B cell (primary cell): ENCODE results near the gene PI4K2B. TPM values are rescaled to one million over a fixed set of nuclear protein-coding genes. Genes with fewer than 3 reads are reported as not detected.

ENCODE experiments used
- ATAC-seq: fragments of 200-7000 bp; cut with Tn5 transposase; one replicate; pipeline ENCODE4 v1.10.0; 2021; ENCODE audit warnings: low read depth, mild to moderate bottlenecking, moderate number of reproducible peaks, moderate library complexity
- CTCF ChIA-PET: fragments of 350-600 bp; sonication (Branson Sonifier 250); formaldehyde crosslinking; loops from one replicate; lab custom pipeline; 2021; ENCODE audit warnings: antibody characterized with exemption, inconsistent platforms; lab: Charles Lee
- POLR2A ChIA-PET: fragments of 350-600 bp; sonication (Branson Sonifier 250); formaldehyde crosslinking; loops from one replicate; lab custom pipeline; 2021; ENCODE audit warnings: antibody characterized with exemption; lab: Charles Lee
- DNase-seq: peaks from one replicate; pipeline ENCODE4 v3.0.0; 2013
- H2AFZ ChIP-seq: 2 replicates; pipeline ENCODE4 v1.6.1; 2012; ENCODE audit warnings: mild to moderate bottlenecking, low read depth, low read length; ENCODE audit not compliant: insufficient read depth, poor library complexity, severe bottlenecking
- H3K27ac ChIP-seq, 2 donors: 1 replicate in 1 of 2; 2 replicates in 1 of 2; pipeline ENCODE4 v1.5.1; 2012 to 2013; ENCODE audit warnings: low read length in 2 of 2, mild to moderate bottlenecking in 2 of 2, moderate library complexity in 1 of 2
- H3K27me3 ChIP-seq, 4 experiments: fragments of 200-600 bp in 1 of 4; sonication (generic) in 1 of 4; replicated peaks in 1 of 4; 1 replicate in 2 of 4; 2 replicates in 2 of 4; pipeline versions ENCODE4 v1.6.1 to v1.7.0; 2013 to 2016; ENCODE audit warnings: low read length in 3 of 4, mild to moderate bottlenecking in 2 of 4, mixed read lengths in 1 of 4, moderate library complexity in 1 of 4; ENCODE audit not compliant: insufficient read depth in 4 of 4, control insufficient read depth in 3 of 4; ENCODE audit errors: control extremely low read depth in 1 of 4
- H3K36me3 ChIP-seq, 2 experiments: replicated peaks in 1 of 2; 1 replicate in 1 of 2; 2 replicates in 1 of 2; pipeline versions ENCODE4 v1.6.1 to v1.7.1; 2013; ENCODE audit warnings: low read length in 1 of 2; ENCODE audit not compliant: insufficient read depth in 2 of 2, control insufficient read depth in 1 of 2; ENCODE audit errors: control extremely low read depth in 1 of 2, extremely low read depth in 1 of 2
- H3K4me1 ChIP-seq, 2 donors: fragments of 200-600 bp in 1 of 2; sonication (generic) in 1 of 2; 1 replicate in 1 of 2; 2 replicates in 1 of 2; pipeline versions ENCODE4 v1.5.1 to v1.6.1; 2013 to 2017; ENCODE audit warnings: low read length in 2 of 2; ENCODE audit not compliant: control insufficient read depth in 2 of 2, insufficient read depth in 2 of 2
- H3K4me2 ChIP-seq: replicated peaks from 2 replicates; pipeline ENCODE3; 2012; ENCODE audit warnings: mild to moderate bottlenecking, low read depth, low read length; ENCODE audit not compliant: poor library complexity, severe bottlenecking
- H3K4me3 ChIP-seq, 5 experiments: fragments of 200-600 bp in 1 of 5; sonication (generic) in 1 of 5; 1 replicate in 3 of 5; 2 replicates in 2 of 5; pipeline versions ENCODE4 v1.5.1 to v1.7.0; 2011 to 2016; ENCODE audit warnings: low read length in 4 of 5, mild to moderate bottlenecking in 4 of 5, low read depth in 2 of 5, control low read depth in 1 of 5, moderate library complexity in 1 of 5; ENCODE audit not compliant: insufficient read depth in 1 of 5; ENCODE audit errors: control extremely low read depth in 1 of 5, extremely low read depth in 1 of 5
- H3K79me2 ChIP-seq: fragments of 200-600 bp; sonication (generic); one replicate; pipeline ENCODE4 v1.6.0; 2016; ENCODE audit warnings: low read length; ENCODE audit not compliant: control insufficient read depth, insufficient read depth
- H3K9ac ChIP-seq: fragments of 200-600 bp; sonication (generic); 2 replicates; pipeline ENCODE4 v1.6.1; 2017; ENCODE audit warnings: mild to moderate bottlenecking, low read length, moderate library complexity
- H3K9me3 ChIP-seq, 3 donors: one replicate each; pipeline versions ENCODE4 v1.6.1 to v1.7.1; 2013; ENCODE audit warnings: low read length in 2 of 3; ENCODE audit not compliant: control insufficient read depth in 2 of 3, insufficient read depth in 1 of 3; ENCODE audit errors: control extremely low read depth in 1 of 3
- H4K20me1 ChIP-seq: 2 replicates; pipeline ENCODE4 v1.6.0; 2012; ENCODE audit warnings: mild to moderate bottlenecking, low read length; ENCODE audit not compliant: insufficient read depth, control insufficient read depth, poor library complexity, severe bottlenecking
- H3K27ac Mint-ChIP-seq: one replicate; pipeline ENCODE4 v1.8.0; 2021; ENCODE audit warnings: mixed read lengths
- H3K27me3 Mint-ChIP-seq: one replicate; pipeline ENCODE4 v1.8.0; 2021; ENCODE audit warnings: mixed read lengths
- H3K4me1 Mint-ChIP-seq: one replicate; pipeline ENCODE4 v1.8.0; 2021; ENCODE audit warnings: mixed read lengths
- H3K4me3 Mint-ChIP-seq: one replicate; pipeline ENCODE4 v1.8.0; 2021; ENCODE audit warnings: mixed read lengths
- H3K9me3 Mint-ChIP-seq: one replicate; pipeline ENCODE4 v1.8.0; 2022; ENCODE audit warnings: mixed read lengths; ENCODE audit not compliant: insufficient read depth
- EZH2 ChIP-seq: IDR thresholded peaks from 2 replicates; pipeline ENCODE4 v1.6.1; 2012; ENCODE audit warnings: borderline replicate concordance, low read depth, mild to moderate bottlenecking, moderate library complexity, low read length; ENCODE audit not compliant: insufficient read depth, poor library complexity, severe bottlenecking
- WGBS: methylation state at CpG from one replicate; pipeline ENCODE4 v1.1.5; 2013; ENCODE audit warnings: missing lambda C conversion rate; ENCODE audit not compliant: insufficient coverage; 5-methylcytosine and 5-hydroxymethylcytosine counted together
- intact Hi-C: fragments of 100-400 bp; cut with micrococcal nuclease; formaldehyde crosslinking; loops from one replicate; pipeline ENCODE4 v1.10.0; 2022
- polyA plus RNA-seq: library from polyadenylated mRNA; depleted of rRNA; stranded (reverse); fragments of >200 nt; gene quantifications from 2 replicates; pipeline ENCODE4 v1.2.3, GENCODE V29; 2012
- total RNA-seq, 2 donors: library from RNA; stranded (reverse); fragments of 120-200 nt in 1 of 2; gene quantifications; 1 replicate in 1 of 2; 2 replicates in 1 of 2; pipeline versions ENCODE4 v1.2.3 to v1.2.4, GENCODE V29; 2013 to 2022
- TF ChIP-seq, protein P1 (sequence below): fragments of 200-600 bp; IDR thresholded peaks from one replicate; pipeline ENCODE4 v1.8.0; 2022; ENCODE audit warnings: antibody characterized with exemption, mild to moderate bottlenecking

The PI4K2B gene
- total and polyA plus RNA-seq, 2 donors (not counting 1 experiment from before 2014, with no cell fraction given): 3.8 to 13.7 TPM

DNA sequence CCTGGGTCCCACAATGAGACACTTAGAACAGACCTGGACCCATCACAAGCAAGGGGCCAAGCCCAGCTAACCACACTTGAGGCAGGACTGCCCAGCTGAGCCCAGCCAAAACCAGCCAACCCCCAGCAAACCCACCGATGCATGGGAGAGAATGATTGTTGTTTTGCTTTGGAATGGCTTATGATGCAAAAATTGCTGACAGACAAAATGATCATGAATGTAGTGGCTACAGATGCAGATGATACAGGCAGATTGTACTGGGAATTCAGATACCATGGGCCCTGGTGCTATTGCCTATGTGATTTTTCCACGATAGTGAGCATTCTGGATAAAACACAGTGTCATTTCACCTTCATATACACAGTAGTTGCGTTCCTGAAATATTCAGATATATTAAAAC, 69.7 kb downstream of the PI4K2B start:
- H3K9me3 ChIP-seq: no peaks in the 10 kb centered on the region
- H3K27me3 Mint-ChIP-seq: peaks cover 16% of the 10 kb centered on the region
- H3K79me2 ChIP-seq: no peaks in the 10 kb centered on the region
- peaks cover 0 to 2% of the 10 kb centered on the region in 2 donors for H3K4me1 ChIP-seq
- no peak for ATAC-seq
- no peak overlapping the region for H3K9ac ChIP-seq
- no peak overlapping the region for H3K4me3 Mint-ChIP-seq
- peaks cover 5% of the 10 kb centered on the region for H3K4me1 Mint-ChIP-seq
- intact Hi-C loops: no loop called here
- no peaks in the 10 kb centered on the region for H4K20me1 ChIP-seq
- ChIA-PET CTCF (interaction anchor here (1.6 kb wide), 1 partner anchor 9 kb away, joined by 7 read pairs; the partner anchor contains the start of gene ZCCHC4), POLR2A (no interaction called here)
- H3K4me3 ChIP-seq: no peak overlapping the region
- H3K27ac Mint-ChIP-seq: no peak overlapping the region
- H3K27me3 ChIP-seq: peaks cover 0 to 9% (median 0%) of the 10 kb centered on the region in 4 experiments
- H3K27ac ChIP-seq: no peak overlapping the region
- no peaks in the 10 kb centered on the region for H3K9me3 Mint-ChIP-seq
- TF ChIP-seq, protein P1, sequence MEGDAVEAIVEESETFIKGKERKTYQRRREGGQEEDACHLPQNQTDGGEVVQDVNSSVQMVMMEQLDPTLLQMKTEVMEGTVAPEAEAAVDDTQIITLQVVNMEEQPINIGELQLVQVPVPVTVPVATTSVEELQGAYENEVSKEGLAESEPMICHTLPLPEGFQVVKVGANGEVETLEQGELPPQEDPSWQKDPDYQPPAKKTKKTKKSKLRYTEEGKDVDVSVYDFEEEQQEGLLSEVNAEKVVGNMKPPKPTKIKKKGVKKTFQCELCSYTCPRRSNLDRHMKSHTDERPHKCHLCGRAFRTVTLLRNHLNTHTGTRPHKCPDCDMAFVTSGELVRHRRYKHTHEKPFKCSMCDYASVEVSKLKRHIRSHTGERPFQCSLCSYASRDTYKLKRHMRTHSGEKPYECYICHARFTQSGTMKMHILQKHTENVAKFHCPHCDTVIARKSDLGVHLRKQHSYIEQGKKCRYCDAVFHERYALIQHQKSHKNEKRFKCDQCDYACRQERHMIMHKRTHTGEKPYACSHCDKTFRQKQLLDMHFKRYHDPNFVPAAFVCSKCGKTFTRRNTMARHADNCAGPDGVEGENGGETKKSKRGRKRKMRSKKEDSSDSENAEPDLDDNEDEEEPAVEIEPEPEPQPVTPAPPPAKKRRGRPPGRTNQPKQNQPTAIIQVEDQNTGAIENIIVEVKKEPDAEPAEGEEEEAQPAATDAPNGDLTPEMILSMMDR: no peak
- no peak for TF ChIP-seq EZH2
- 100% methylated on average over 1 of the region's 3 CpGs for WGBS
- H3K36me3 ChIP-seq: no peaks in the 10 kb centered on the region
- no peak overlapping the region for H2AFZ ChIP-seq
- no peak for DNase-seq
- no peak overlapping the region for H3K4me2 ChIP-seq

DNA sequence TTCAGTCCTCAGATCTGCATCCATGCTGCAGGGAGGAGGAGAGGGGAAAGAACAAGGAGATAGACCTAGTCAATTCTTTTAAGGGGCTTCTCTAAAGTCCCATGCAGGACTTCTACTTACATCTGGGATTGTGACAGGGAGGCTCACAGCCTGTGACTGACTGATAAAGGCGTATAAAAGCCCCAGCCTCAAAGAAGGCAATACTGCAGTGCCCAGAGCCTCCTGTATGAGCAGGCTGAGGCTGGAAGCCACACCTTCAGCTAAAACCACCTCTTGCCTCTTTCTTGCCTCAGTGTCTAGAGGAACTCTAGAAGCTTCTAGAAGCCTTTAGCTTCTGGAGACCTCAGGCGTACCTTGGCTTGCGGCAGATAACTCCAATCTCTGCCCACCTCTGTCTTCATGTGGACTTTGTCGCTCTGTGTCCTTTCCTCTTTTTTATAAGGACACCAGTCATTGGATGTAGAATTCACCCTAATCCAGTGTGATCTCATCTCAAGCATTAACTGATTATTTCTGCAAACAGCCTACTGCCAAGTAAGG, 72.8 kb downstream of the PI4K2B start:
- intact Hi-C loops: no loop called here
- Mint-ChIP-seq H3K4me1 (peaks cover 27% of the 10 kb centered on the region), H3K27ac (no peak overlapping the region), H3K27me3 (peaks cover 5% of the 10 kb centered on the region), H3K4me3 (no peak overlapping the region), H3K9me3 (no peaks in the 10 kb centered on the region)
- no peak overlapping the region for H3K27ac ChIP-seq
- no peak overlapping the region for H3K4me3 ChIP-seq
- peaks cover 0 to 9% (median 0%) of the 10 kb centered on the region in 4 experiments for H3K27me3 ChIP-seq
- H4K20me1 ChIP-seq: no peaks in the 10 kb centered on the region
- WGBS: 86% methylated on average over 1 of the region's 4 CpGs
- H3K36me3 ChIP-seq: no peaks in the 10 kb centered on the region
- no peak overlapping the region for H3K9ac ChIP-seq
- TF ChIP-seq EZH2: no peak
- TF ChIP-seq, protein P1: no peak
- DNase-seq (no peak), ATAC-seq (no peak)
- ChIA-PET POLR2A (no interaction called here), CTCF (interaction anchor here (0.7 kb wide), 1 partner anchor 510 kb away, joined by 3 read pairs; no protein-coding TSS in a partner anchor)
- H2AFZ ChIP-seq: no peak overlapping the region
- H3K79me2 ChIP-seq: no peaks in the 10 kb centered on the region
- H3K4me1 ChIP-seq: peaks cover 15 to 17% of the 10 kb centered on the region in 2 donors
- no peaks in the 10 kb centered on the region for H3K9me3 ChIP-seq
- H3K4me2 ChIP-seq: no peak overlapping the region
